Hepatocyte (in vitro differentiated cells): Measurements from ENCODE around the gene BACH1. TPM values are rescaled to one million over a fixed set of nuclear protein-coding genes. Genes with fewer than 3 reads are reported as not detected.

Experiments used
- DNase-seq: peaks from one replicate; pipeline ENCODE4 v3.0.0-alpha.2; 2016; ENCODE audit warnings: low spot score
- H2AFZ ChIP-seq: fragments of 200-600 bp; sonication (generic); 2 replicates; pipeline ENCODE4 v1.6.0; 2016; ENCODE audit warnings: antibody characterized with exemption, mild to moderate bottlenecking
- H3K27ac ChIP-seq: fragments of 200-600 bp; sonication (generic); 2 replicates; pipeline ENCODE4 v1.5.1; 2016; ENCODE audit warnings: mild to moderate bottlenecking
- H3K27me3 ChIP-seq: fragments of 200-600 bp; sonication (generic); 2 replicates; pipeline ENCODE4 v1.6.1; 2016
- H3K36me3 ChIP-seq: fragments of 200-600 bp; sonication (generic); replicated peaks from 2 replicates; pipeline ENCODE4 v1.5.1; 2016; ENCODE audit warnings: low read depth; ENCODE audit not compliant: insufficient read depth
- H3K4me1 ChIP-seq: fragments of 200-600 bp; sonication (generic); 2 replicates; pipeline ENCODE4 v1.5.1; 2016; ENCODE audit warnings: mild to moderate bottlenecking, moderate library complexity; ENCODE audit not compliant: insufficient read depth
- H3K4me2 ChIP-seq: fragments of 200-600 bp; sonication (generic); 2 replicates; pipeline ENCODE4 v1.6.0; 2016
- H3K4me3 ChIP-seq: fragments of 200-600 bp; sonication (generic); 2 replicates; pipeline ENCODE4 v1.5.1; 2016; ENCODE audit warnings: mild to moderate bottlenecking
- H3K79me2 ChIP-seq: fragments of 200-600 bp; sonication (generic); 2 replicates; pipeline ENCODE4 v1.6.0; 2017; ENCODE audit warnings: mild to moderate bottlenecking
- H3K9me2 ChIP-seq: fragments of 200-600 bp; sonication (generic); replicated peaks from 2 replicates; pipeline ENCODE4 v1.6.0; 2017; ENCODE audit warnings: mild to moderate bottlenecking; ENCODE audit not compliant: insufficient read depth
- H3K9me3 ChIP-seq: fragments of 200-600 bp; sonication (generic); 2 replicates; pipeline ENCODE4 v1.5.1; 2016; ENCODE audit warnings: low read depth, mild to moderate bottlenecking
- H4K20me1 ChIP-seq: fragments of 200-600 bp; sonication (generic); 2 replicates; pipeline ENCODE4 v1.6.0; 2016; ENCODE audit warnings: mild to moderate bottlenecking; ENCODE audit not compliant: insufficient read depth, poor library complexity, severe bottlenecking
- CTCF ChIP-seq: fragments of 200-600 bp; sonication (generic); IDR thresholded peaks from 2 replicates; pipeline ENCODE4 v1.5.1; 2016; ENCODE audit warnings: antibody characterized with exemption, mild to moderate bottlenecking; ENCODE audit not compliant: poor library complexity
- EZH2 ChIP-seq: fragments of 200-600 bp; sonication (generic); IDR thresholded peaks from 2 replicates; pipeline ENCODE4 v1.6.1; 2016; ENCODE audit warnings: antibody characterized with exemption, mild to moderate bottlenecking, borderline replicate concordance
- EZH2phosphoT487 ChIP-seq: fragments of 200-600 bp; sonication (generic); IDR thresholded peaks from one replicate; pipeline ENCODE4 v1.6.1; 2018; ENCODE audit warnings: antibody characterized with exemption, mild to moderate bottlenecking, low read depth, moderate library complexity; ENCODE audit not compliant: unreplicated experiment, severe bottlenecking
- WGBS: methylation state at CpG from one replicate; pipeline ENCODE4 v1.1.6; 2016; ENCODE audit warnings: low lambda C conversion rate; ENCODE audit errors: missing lambda C conversion rate; 5-methylcytosine and 5-hydroxymethylcytosine counted together
- polyA plus RNA-seq: library from polyadenylated mRNA; unstranded; fragments of >200 nt; fragmentation: Nextera tagmentation; extraction: Ambion mirVana; gene quantifications from 2 replicates; pipeline ENCODE4 v1.2.1, GENCODE V29; 2016
- total RNA-seq: library from RNA; depleted of rRNA; stranded (reverse); fragments of >200 nt; gene quantifications from 2 replicates; pipeline ENCODE4 v1.2.3, GENCODE V29; 2014

BACH1 gene
- total and polyA plus RNA-seq, 2 experiments from 2014 or later: 19.7 to 79.8 TPM

- TF ChIP-seq EZH2phosphoT487 (no peak), EZH2 (no peak)
- Histone ChIP-seq H3K79me2 (peaks cover 100% of the 10 kb centered on the region), H3K9me3 (no peaks in the 10 kb centered on the region), H3K4me3 (no peak overlapping the region), H3K9me2 (no peaks in the 10 kb centered on the region), H3K27me3 (no peaks in the 10 kb centered on the region), H4K20me1 (peaks cover 97% of the 10 kb centered on the region), H3K27ac (no peak overlapping the region), H3K4me2 (no peak overlapping the region), H3K4me1 (peaks cover 15% of the 10 kb centered on the region), H2AFZ (no peak overlapping the region), H3K36me3 (no peaks in the 10 kb centered on the region)
- WGBS: 89% methylated on average over 2 of the region's 2 CpGs
- no peak for DNase-seq
Measured at GRCh38 chr21:29309703-29310102, 11.0 kb downstream of the BACH1 start.

GRCh38 chr21:29311802-29312201, 13.1 kb downstream of the BACH1 start:
- Histone ChIP-seq H3K9me3 (no peaks in the 10 kb centered on the region), H3K4me1 (peaks cover 11% of the 10 kb centered on the region), H4K20me1 (peaks cover 97% of the 10 kb centered on the region), H3K36me3 (no peaks in the 10 kb centered on the region), H2AFZ (no peak overlapping the region), H3K27ac (no peak overlapping the region), H3K4me2 (no peak overlapping the region), H3K4me3 (no peak overlapping the region), H3K9me2 (no peaks in the 10 kb centered on the region), H3K27me3 (no peaks in the 10 kb centered on the region), H3K79me2 (peaks cover 100% of the 10 kb centered on the region)
- no peak for DNase-seq
- WGBS: 98% methylated on average over 2 of the region's 2 CpGs
- TF ChIP-seq CTCF (no peak), EZH2phosphoT487 (no peak), EZH2 (no peak)

GRCh38 chr21:29312981-29313380, 14.3 kb downstream of the BACH1 start:
- Histone ChIP-seq H3K4me3 (no peak overlapping the region), H3K79me2 (peaks cover 100% of the 10 kb centered on the region), H3K36me3 (no peaks in the 10 kb centered on the region), H3K9me2 (no peaks in the 10 kb centered on the region), H3K4me2 (no peak overlapping the region), H4K20me1 (peaks cover 97% of the 10 kb centered on the region), H2AFZ (no peak overlapping the region), H3K4me1 (peaks cover 7% of the 10 kb centered on the region), H3K9me3 (no peaks in the 10 kb centered on the region), H3K27me3 (no peaks in the 10 kb centered on the region), H3K27ac (no peak overlapping the region)
- 93% methylated on average over 7 of the region's 7 CpGs for WGBS
- no peak for DNase-seq
- TF ChIP-seq EZH2: no peak
- no peak for TF ChIP-seq CTCF
- no peak for TF ChIP-seq EZH2phosphoT487

- no peak overlapping the region for H3K4me2 ChIP-seq
- no peak for DNase-seq
- no peak overlapping the region for H2AFZ ChIP-seq
- no peak for TF ChIP-seq EZH2phosphoT487
- no peak for TF ChIP-seq EZH2
- no peak for TF ChIP-seq CTCF
- H3K9me2 ChIP-seq: no peaks in the 10 kb centered on the region
- H3K9me3 ChIP-seq: no peaks in the 10 kb centered on the region
- peaks cover 7% of the 10 kb centered on the region for H3K4me1 ChIP-seq
- H3K27me3 ChIP-seq: no peaks in the 10 kb centered on the region
- H3K4me3 ChIP-seq: no peak overlapping the region
- WGBS: 91% methylated on average over 2 of the region's 2 CpGs
- H3K27ac ChIP-seq: no peak overlapping the region
- peaks cover 100% of the 10 kb centered on the region for H3K79me2 ChIP-seq
- H4K20me1 ChIP-seq: peaks cover 97% of the 10 kb centered on the region
- no peaks in the 10 kb centered on the region for H3K36me3 ChIP-seq
Measured at GRCh38 chr21:29313662-29314408, 15.1 kb downstream of the BACH1 start.
